ENCODE measurements around the gene THAP6. TPM values are rescaled to one million over a fixed set of nuclear protein-coding genes. Genes with fewer than 3 reads are reported as not detected.
"Not testable (repeated sequence)": the region's sequence is repeated elsewhere in the genome, so short reads cannot be mapped to it uniquely, and the experiment has no call there.

The THAP6 gene
- total and polyA plus RNA-seq, 4 donors = 4.2 to 11.5 (median 7.5) TPM

DNA sequence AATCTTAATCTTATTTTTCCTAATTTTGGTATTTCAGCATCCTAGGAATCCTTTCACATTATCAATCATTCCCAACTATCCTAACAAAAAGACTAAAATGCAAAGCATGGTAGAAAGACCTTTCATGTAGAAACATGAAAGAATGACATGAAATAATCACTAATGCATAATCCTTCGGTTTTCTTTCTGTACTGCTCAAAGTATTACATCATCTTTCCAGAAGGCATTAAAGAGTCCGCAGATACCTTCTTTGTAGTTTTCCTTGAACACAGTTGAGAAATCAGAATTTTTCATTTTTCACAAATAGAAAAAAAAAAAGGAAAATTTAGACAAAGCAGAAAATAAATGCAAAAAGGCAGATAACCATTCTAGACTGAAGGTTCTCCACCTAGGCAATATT is 11.6 kb upstream of the THAP6 start:
- H3K9ac ChIP-seq (ENCODE audit: low read depth in 1 of 2, low read length in 2 of 2) = no peak overlapping the region
- no peaks in the 10 kb centered on the region for H3K9me3 ChIP-seq (ENCODE audit: control insufficient read depth in 4 of 4, low read length in 3 of 4)
- DNase-seq (ENCODE audit: low spot score) = no peak
- WGBS = 95% methylated on average over 2 of the region's 2 CpGs
- H3K36me3 ChIP-seq (ENCODE audit: control insufficient read depth in 4 of 4, insufficient read depth in 3 of 4, low read depth in 1 of 4, low read length in 3 of 4) = peaks cover 2 to 17% (median 5%) of the 10 kb centered on the region in 4 donors
- no peak overlapping the region for H3K4me3 ChIP-seq (ENCODE audit: low read depth in 1 of 3, low read length in 3 of 3)
- H3K27me3 ChIP-seq (ENCODE audit: control insufficient read depth in 4 of 4, insufficient read depth in 4 of 4, low read length in 3 of 4) = no peaks in the 10 kb centered on the region
- TF ChIP-seq GABPA (IDR thresholded peaks at IDR 0.05 in 1 of 2, conservative IDR thresholded peaks at IDR 0.05 in 1 of 2) (no peak), TAF1 (conservative IDR thresholded peaks at IDR 0.05) (no peak), SP1 (IDR thresholded peaks at IDR 0.05) (no peak), NR2F2 (IDR thresholded peaks at IDR 0.05) (no peak), HNF4G (IDR thresholded peaks at IDR 0.05) (no peak)
- TF ChIP-seq, protein P1, sequence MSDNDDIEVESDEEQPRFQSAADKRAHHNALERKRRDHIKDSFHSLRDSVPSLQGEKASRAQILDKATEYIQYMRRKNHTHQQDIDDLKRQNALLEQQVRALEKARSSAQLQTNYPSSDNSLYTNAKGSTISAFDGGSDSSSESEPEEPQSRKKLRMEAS (IDR thresholded peaks at IDR 0.05) = no peak
- no peak overlapping the region for H3K27ac ChIP-seq (ENCODE audit: low read depth in 1 of 2, low read length in 2 of 2)
- H3K4me1 ChIP-seq (ENCODE audit: control insufficient read depth in 4 of 4, insufficient read depth in 4 of 4, low read length in 3 of 4) = peaks cover 0 to 14% (median 5%) of the 10 kb centered on the region in 4 donors

DNA sequence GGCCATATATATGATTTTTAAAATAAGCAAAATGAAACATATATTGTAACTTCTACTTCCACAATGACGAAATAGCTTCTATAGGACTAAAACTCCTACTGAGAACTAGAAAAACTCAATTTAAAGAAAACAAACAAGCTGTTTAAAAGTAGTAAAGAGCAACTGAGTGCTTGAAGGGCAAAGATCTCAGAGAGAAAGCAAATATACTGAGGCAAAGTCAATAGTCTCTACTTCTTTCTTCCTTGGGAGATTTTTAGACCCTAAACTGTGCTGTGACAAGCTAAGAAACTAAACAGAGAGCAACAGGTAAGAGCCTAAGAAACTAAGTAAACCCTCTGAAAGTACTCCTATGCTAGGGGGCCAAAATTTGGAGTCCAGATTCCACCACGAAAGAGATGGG is 8.6 kb upstream of the THAP6 start:
- Histone ChIP-seq H3K27me3 (ENCODE audit: control insufficient read depth in 4 of 4, insufficient read depth in 4 of 4, low read length in 3 of 4) (no peaks in the 10 kb centered on the region), H3K27ac (ENCODE audit: low read depth in 1 of 2, low read length in 2 of 2) (no peak overlapping the region), H3K9me3 (ENCODE audit: control insufficient read depth in 4 of 4, low read length in 3 of 4) (no peaks in the 10 kb centered on the region), H3K36me3 (ENCODE audit: control insufficient read depth in 4 of 4, insufficient read depth in 3 of 4, low read depth in 1 of 4, low read length in 3 of 4) (peaks cover 0 to 8% (median 4%) of the 10 kb centered on the region in 4 donors), H3K4me1 (ENCODE audit: control insufficient read depth in 4 of 4, insufficient read depth in 4 of 4, low read length in 3 of 4) (peaks cover 0 to 14% (median 5%) of the 10 kb centered on the region in 4 donors), H3K4me3 (ENCODE audit: low read depth in 1 of 3, low read length in 3 of 3) (no peak overlapping the region), H3K9ac (ENCODE audit: low read depth in 1 of 2, low read length in 2 of 2) (no peak overlapping the region)
- TF ChIP-seq TAF1 (conservative IDR thresholded peaks at IDR 0.05) = no peak
- TF ChIP-seq, protein P2, sequence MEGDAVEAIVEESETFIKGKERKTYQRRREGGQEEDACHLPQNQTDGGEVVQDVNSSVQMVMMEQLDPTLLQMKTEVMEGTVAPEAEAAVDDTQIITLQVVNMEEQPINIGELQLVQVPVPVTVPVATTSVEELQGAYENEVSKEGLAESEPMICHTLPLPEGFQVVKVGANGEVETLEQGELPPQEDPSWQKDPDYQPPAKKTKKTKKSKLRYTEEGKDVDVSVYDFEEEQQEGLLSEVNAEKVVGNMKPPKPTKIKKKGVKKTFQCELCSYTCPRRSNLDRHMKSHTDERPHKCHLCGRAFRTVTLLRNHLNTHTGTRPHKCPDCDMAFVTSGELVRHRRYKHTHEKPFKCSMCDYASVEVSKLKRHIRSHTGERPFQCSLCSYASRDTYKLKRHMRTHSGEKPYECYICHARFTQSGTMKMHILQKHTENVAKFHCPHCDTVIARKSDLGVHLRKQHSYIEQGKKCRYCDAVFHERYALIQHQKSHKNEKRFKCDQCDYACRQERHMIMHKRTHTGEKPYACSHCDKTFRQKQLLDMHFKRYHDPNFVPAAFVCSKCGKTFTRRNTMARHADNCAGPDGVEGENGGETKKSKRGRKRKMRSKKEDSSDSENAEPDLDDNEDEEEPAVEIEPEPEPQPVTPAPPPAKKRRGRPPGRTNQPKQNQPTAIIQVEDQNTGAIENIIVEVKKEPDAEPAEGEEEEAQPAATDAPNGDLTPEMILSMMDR (IDR thresholded peaks at IDR 0.05; ENCODE audit: low read depth, low read length, missing input control) = no peak
- 74% methylated on average over 2 of the region's 2 CpGs for WGBS
- DNase-seq (ENCODE audit: low spot score) = no peak

DNA sequence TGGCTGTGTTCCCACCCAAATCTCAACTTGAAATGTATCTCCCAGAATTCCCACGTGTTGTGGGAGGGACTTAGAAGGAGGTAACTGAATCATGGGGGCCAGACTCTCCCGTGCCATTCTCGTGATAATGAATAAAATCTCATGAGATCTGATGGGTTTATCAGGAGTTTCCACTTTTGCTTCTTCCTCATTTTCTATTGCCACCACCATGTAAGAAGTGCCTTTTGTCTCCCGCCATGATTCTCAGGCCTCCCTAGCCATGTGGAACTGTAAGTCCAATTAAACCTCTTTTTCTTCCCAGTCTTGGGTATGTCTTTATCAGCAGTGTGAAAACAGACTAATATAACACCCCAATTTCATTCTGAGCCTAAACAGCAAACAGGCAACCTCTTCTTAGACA is 4.7 kb upstream of the THAP6 start:
- H3K27ac ChIP-seq (ENCODE audit: low read depth in 1 of 2, low read length in 2 of 2) = not testable (repeated sequence)
- peaks cover 6 to 38% (median 14%) of the 10 kb centered on the region in 4 donors for H3K4me1 ChIP-seq (ENCODE audit: control insufficient read depth in 4 of 4, insufficient read depth in 4 of 4, low read length in 3 of 4)

DNA sequence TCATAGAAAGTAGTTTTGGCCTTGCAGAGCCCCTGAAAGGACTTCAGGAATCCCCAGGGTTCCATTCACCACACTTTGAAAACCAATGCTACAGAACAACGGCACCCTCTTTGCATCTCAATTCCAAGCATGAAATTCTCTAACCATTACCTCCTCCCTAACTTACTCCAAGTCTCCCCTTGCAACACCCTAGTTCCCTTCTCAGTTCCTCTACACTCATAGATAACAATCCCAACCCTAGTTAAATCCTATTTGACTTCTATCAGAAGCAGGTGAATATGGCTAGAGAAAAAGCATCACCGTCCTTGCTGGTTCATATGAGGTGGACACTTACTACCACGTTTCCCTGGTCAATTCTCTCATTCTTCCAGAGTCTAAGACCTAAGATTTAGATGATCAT is 2.4 kb upstream of the THAP6 start:
- H3K4me3 ChIP-seq (ENCODE audit: low read depth in 1 of 3, low read length in 3 of 3) = no peak overlapping the region
- no peak for DNase-seq (ENCODE audit: low spot score)
- no peaks in the 10 kb centered on the region for H3K27me3 ChIP-seq (ENCODE audit: control insufficient read depth in 4 of 4, insufficient read depth in 4 of 4, low read length in 3 of 4)
- peaks cover 6 to 34% (median 17%) of the 10 kb centered on the region in 4 donors for H3K4me1 ChIP-seq (ENCODE audit: control insufficient read depth in 4 of 4, insufficient read depth in 4 of 4, low read length in 3 of 4)
- peak overlapping the region; percentile 32 to 62 for H3K27ac ChIP-seq (ENCODE audit: low read depth in 1 of 2, low read length in 2 of 2)
- 68% methylated on average over 3 of the region's 3 CpGs for WGBS
- H3K9me3 ChIP-seq (ENCODE audit: control insufficient read depth in 4 of 4, low read length in 3 of 4) = no peaks in the 10 kb centered on the region
- H3K9ac ChIP-seq (ENCODE audit: low read depth in 1 of 2, low read length in 2 of 2) = no peak overlapping the region
- peaks cover 0 to 4% (median 0%) of the 10 kb centered on the region in 4 donors for H3K36me3 ChIP-seq (ENCODE audit: control insufficient read depth in 4 of 4, insufficient read depth in 3 of 4, low read depth in 1 of 4, low read length in 3 of 4)
- TF ChIP-seq, protein P3, sequence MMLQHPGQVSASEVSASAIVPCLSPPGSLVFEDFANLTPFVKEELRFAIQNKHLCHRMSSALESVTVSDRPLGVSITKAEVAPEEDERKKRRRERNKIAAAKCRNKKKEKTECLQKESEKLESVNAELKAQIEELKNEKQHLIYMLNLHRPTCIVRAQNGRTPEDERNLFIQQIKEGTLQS (IDR thresholded peaks at IDR 0.05) = no peak
- TF ChIP-seq FOXA1 (IDR thresholded peaks at IDR 0.05) (no peak), EGR1 (IDR thresholded peaks at IDR 0.05; ENCODE audit: low read depth in 2 of 2) (no peak), SP1 (IDR thresholded peaks at IDR 0.05) (no peak), RAD21 (IDR thresholded peaks at IDR 0.05) (no peak), HNF4G (IDR thresholded peaks at IDR 0.05) (no peak), NR2F2 (IDR thresholded peaks at IDR 0.05) (no peak), JUND (IDR thresholded peaks at IDR 0.05) (no peak), FOXA2 (IDR thresholded peaks at IDR 0.05) (no peak), GABPA (IDR thresholded peaks at IDR 0.05 in 1 of 2, conservative IDR thresholded peaks at IDR 0.05 in 1 of 2) (no peak), HNF4A (conservative IDR thresholded peaks at IDR 0.05) (no peak)
- TF ChIP-seq, protein P2 (IDR thresholded peaks at IDR 0.05; ENCODE audit: low read depth, low read length, missing input control) = no peak
- TF ChIP-seq, protein P4, sequence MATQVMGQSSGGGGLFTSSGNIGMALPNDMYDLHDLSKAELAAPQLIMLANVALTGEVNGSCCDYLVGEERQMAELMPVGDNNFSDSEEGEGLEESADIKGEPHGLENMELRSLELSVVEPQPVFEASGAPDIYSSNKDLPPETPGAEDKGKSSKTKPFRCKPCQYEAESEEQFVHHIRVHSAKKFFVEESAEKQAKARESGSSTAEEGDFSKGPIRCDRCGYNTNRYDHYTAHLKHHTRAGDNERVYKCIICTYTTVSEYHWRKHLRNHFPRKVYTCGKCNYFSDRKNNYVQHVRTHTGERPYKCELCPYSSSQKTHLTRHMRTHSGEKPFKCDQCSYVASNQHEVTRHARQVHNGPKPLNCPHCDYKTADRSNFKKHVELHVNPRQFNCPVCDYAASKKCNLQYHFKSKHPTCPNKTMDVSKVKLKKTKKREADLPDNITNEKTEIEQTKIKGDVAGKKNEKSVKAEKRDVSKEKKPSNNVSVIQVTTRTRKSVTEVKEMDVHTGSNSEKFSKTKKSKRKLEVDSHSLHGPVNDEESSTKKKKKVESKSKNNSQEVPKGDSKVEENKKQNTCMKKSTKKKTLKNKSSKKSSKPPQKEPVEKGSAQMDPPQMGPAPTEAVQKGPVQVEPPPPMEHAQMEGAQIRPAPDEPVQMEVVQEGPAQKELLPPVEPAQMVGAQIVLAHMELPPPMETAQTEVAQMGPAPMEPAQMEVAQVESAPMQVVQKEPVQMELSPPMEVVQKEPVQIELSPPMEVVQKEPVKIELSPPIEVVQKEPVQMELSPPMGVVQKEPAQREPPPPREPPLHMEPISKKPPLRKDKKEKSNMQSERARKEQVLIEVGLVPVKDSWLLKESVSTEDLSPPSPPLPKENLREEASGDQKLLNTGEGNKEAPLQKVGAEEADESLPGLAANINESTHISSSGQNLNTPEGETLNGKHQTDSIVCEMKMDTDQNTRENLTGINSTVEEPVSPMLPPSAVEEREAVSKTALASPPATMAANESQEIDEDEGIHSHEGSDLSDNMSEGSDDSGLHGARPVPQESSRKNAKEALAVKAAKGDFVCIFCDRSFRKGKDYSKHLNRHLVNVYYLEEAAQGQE (IDR thresholded peaks at IDR 0.05) = no peak
- TF ChIP-seq, protein P1 (IDR thresholded peaks at IDR 0.05) = no peak

More for the DNA sequence above, 4.7 kb upstream of the THAP6 start:
- not testable (repeated sequence) for H3K27me3 ChIP-seq (ENCODE audit: control insufficient read depth in 4 of 4, insufficient read depth in 4 of 4, low read length in 3 of 4); H3K9me3 ChIP-seq (ENCODE audit: control insufficient read depth in 4 of 4, low read length in 3 of 4); H3K36me3 ChIP-seq (ENCODE audit: control insufficient read depth in 4 of 4, insufficient read depth in 3 of 4, low read depth in 1 of 4, low read length in 3 of 4); DNase-seq (ENCODE audit: low spot score); H3K4me3 ChIP-seq (ENCODE audit: low read depth in 1 of 3, low read length in 3 of 3); H3K9ac ChIP-seq (ENCODE audit: low read depth in 1 of 2, low read length in 2 of 2)
- 95% methylated on average over 4 of the region's 4 CpGs for WGBS
